Measurements from ENCODE around the gene TMEM178B. TPM values are rescaled to one million over a fixed set of nuclear protein-coding genes. Genes with fewer than 3 reads are reported as not detected.

The TMEM178B gene
- total RNA-seq, 2 donors from 2014 or later: 0.92 to 0.95 TPM

DNA sequence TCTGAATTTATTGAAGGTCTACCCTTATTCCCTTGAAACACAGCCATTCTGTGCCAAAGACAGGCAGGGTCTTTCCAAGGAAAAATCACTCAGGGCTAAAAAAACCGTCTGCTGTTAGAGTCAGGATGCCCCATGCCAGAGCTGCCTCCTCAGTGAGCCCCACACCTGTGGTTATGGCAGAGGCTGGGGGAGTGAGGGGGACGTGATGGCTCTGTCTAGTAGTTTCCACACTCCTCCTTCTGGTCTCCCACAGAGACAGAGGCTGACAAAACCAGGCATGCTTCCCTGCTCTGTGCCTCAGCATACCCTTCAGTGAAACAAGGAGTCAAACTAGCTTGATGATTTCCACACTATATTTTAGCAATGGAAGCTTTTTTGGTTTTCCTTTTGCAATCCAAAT is 365.3 kb downstream of the TMEM178B start:
- Histone ChIP-seq H3K27me3 (replicated peaks; ENCODE audit: insufficient read depth) (no peaks in the 10 kb centered on the region), H3K4me1 (ENCODE audit: control insufficient read depth in 1 of 2, low read depth in 2 of 2) (no peaks in the 10 kb centered on the region), H3K9me3 (no peaks in the 10 kb centered on the region), H3K27ac (no peak overlapping the region), H3K36me3 (no peaks in the 10 kb centered on the region), H3K4me3 (no peak overlapping the region)
- DNase-seq (ENCODE audit: low spot score) (no peak), ATAC-seq (ENCODE audit: insufficient number of reproducible peaks, low FRiP score, low read depth) (no peak)
- no peak for TF ChIP-seq CTCF (IDR thresholded peaks at IDR 0.05)

DNA sequence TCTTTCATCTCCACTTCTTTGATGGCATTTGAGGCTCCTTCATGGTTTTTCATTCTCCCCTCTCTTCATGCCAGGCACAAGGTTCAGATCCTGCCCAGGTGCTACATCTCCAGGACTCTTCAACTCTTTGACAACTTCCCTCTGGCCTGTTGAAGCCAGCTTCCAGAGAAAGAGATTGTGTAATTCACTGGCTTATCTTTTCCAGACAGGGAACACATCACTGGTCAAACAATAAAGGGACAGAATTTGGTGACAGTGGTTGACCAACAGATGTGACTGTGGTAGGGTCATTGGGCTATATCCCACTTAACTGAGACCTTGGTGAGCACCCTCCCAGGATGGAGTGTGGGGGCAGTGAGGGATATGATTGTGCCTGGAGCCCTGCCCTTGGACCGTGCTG is 365.9 kb downstream of the TMEM178B start:
- TF ChIP-seq CTCF (IDR thresholded peaks at IDR 0.05): no peak
- Histone ChIP-seq H3K4me3 (no peak overlapping the region), H3K27me3 (replicated peaks; ENCODE audit: insufficient read depth) (no peaks in the 10 kb centered on the region), H3K4me1 (ENCODE audit: control insufficient read depth in 1 of 2, low read depth in 2 of 2) (no peaks in the 10 kb centered on the region), H3K27ac (no peak overlapping the region), H3K36me3 (no peaks in the 10 kb centered on the region), H3K9me3 (no peaks in the 10 kb centered on the region)
- DNase-seq (ENCODE audit: low spot score): no peak
- ATAC-seq (ENCODE audit: insufficient number of reproducible peaks, low FRiP score, low read depth): no peak

DNA sequence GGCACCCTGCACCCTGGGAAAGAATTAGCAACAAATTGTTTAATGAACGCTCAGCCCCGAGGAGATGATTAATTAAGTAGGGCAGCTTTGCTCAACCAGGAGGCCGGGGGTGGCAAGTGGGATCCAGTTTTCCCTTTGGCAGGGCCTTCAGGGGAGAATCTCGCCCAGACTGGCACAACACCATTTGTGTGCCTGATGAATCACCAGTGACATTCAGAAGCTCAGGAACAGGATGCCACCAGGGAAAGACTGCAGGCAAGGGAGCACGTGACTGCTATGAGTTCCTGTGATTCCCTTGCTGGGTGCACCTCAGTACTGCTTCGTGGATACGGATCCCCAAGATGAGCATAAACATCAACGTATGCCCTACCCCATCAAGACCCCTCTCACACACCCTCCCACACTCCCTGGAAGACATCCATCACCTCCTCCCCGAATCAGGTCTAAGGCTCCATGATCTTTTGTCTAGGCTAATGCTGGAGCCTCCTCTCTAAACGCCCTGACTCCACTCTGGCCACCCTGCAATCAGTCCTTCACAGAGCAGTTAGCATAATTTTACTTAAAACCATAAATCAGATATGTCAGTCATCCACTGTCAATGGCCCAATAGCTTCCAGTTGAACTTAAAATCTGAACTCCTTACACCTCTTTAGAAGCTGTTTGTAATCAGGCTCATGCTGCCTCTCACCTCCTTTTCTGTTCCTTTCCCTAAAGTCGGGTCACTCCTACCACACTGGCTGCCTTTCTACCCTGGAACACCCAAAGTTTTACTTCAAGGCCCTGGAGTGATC is 368.2 kb downstream of the TMEM178B start:
- H3K4me3 ChIP-seq: no peak overlapping the region
- H3K27me3 ChIP-seq (replicated peaks; ENCODE audit: insufficient read depth): no peaks in the 10 kb centered on the region
- no peaks in the 10 kb centered on the region for H3K9me3 ChIP-seq
- no peak for DNase-seq (ENCODE audit: low spot score)
- no peak for ATAC-seq (ENCODE audit: insufficient number of reproducible peaks, low FRiP score, low read depth)
- no peaks in the 10 kb centered on the region for H3K4me1 ChIP-seq (ENCODE audit: control insufficient read depth in 1 of 2, low read depth in 2 of 2)
- H3K36me3 ChIP-seq: no peaks in the 10 kb centered on the region
- H3K27ac ChIP-seq: no peak overlapping the region
- no peak for TF ChIP-seq CTCF (IDR thresholded peaks at IDR 0.05)

GRCh38 chr7:141442781-141443180 is 368.9 kb downstream of the TMEM178B start:
- H3K36me3 ChIP-seq: no peaks in the 10 kb centered on the region
- ATAC-seq (ENCODE audit: insufficient number of reproducible peaks, low FRiP score, low read depth) (no peak), DNase-seq (ENCODE audit: low spot score) (no peak)
- H3K4me3 ChIP-seq: no peak overlapping the region
- H3K27me3 ChIP-seq (replicated peaks; ENCODE audit: insufficient read depth): no peaks in the 10 kb centered on the region
- no peaks in the 10 kb centered on the region for H3K4me1 ChIP-seq (ENCODE audit: control insufficient read depth in 1 of 2, low read depth in 2 of 2)
- no peaks in the 10 kb centered on the region for H3K9me3 ChIP-seq
- H3K27ac ChIP-seq: no peak overlapping the region
- TF ChIP-seq CTCF (IDR thresholded peaks at IDR 0.05): no peak

GRCh38 chr7:141444961-141445360 is 371.1 kb downstream of the TMEM178B start:
- Histone ChIP-seq H3K36me3 (no peaks in the 10 kb centered on the region), H3K4me3 (no peak overlapping the region), H3K4me1 (ENCODE audit: control insufficient read depth in 1 of 2, low read depth in 2 of 2) (no peaks in the 10 kb centered on the region), H3K27ac (no peak overlapping the region), H3K27me3 (replicated peaks; ENCODE audit: insufficient read depth) (no peaks in the 10 kb centered on the region), H3K9me3 (no peaks in the 10 kb centered on the region)
- ATAC-seq (ENCODE audit: insufficient number of reproducible peaks, low FRiP score, low read depth) (no peak), DNase-seq (ENCODE audit: low spot score) (no peak)
- no peak for TF ChIP-seq CTCF (IDR thresholded peaks at IDR 0.05)
